Lower leg skin (tissue), 3 donors: ENCODE measurements around the gene DPCD.

Source experiments
- CTCF ChIP-seq, 3 donors: fragments of 450-650 bp; IDR thresholded peaks; one replicate each; pipeline ENCODE4 v1.5.1; 2016; ENCODE audit warnings: antibody characterized with exemption in 3 of 3, mild to moderate bottlenecking in 3 of 3, moderate library complexity in 2 of 3
- POLR2A ChIP-seq, 2 donors: fragments of 450-650 bp; IDR thresholded peaks; one replicate each; pipeline ENCODE4 v1.6.1; 2016 to 2017; ENCODE audit warnings: antibody characterized with exemption in 2 of 2, mild to moderate bottlenecking in 1 of 2, moderate library complexity in 1 of 2

- TF ChIP-seq CTCF (IDR thresholded peaks at IDR 0.05) (no peak), POLR2A (IDR thresholded peaks at IDR 0.05) (no peak)
These were observed 20.7 kb upstream of the DPCD start for GRCh38 chr10:101567165-101568006.
